Osteocyte (in vitro differentiated cells): ENCODE results near the gene CSMD2. TPM values are rescaled to one million over a fixed set of nuclear protein-coding genes. Genes with fewer than 3 reads are reported as not detected.

ENCODE experiments used
- DNase-seq: peaks from one replicate; pipeline ENCODE4 v3.0.0; 2021; ENCODE audit warnings: mixed read lengths; ENCODE audit not compliant: unreplicated experiment; ENCODE audit errors: extremely low spot score
- H3K27ac Mint-ChIP-seq: one replicate; pipeline ENCODE4 v1.8.0; 2021; ENCODE audit warnings: mild to moderate bottlenecking, mixed read lengths; ENCODE audit not compliant: unreplicated experiment
- H3K27me3 Mint-ChIP-seq: one replicate; pipeline ENCODE4 v1.8.0; 2021; ENCODE audit warnings: mixed read lengths; ENCODE audit not compliant: unreplicated experiment
- H3K36me3 Mint-ChIP-seq: one replicate; pipeline ENCODE4 v1.8.0; 2021; ENCODE audit warnings: mixed read lengths; ENCODE audit not compliant: unreplicated experiment
- H3K4me1 Mint-ChIP-seq: one replicate; pipeline ENCODE4 v1.8.0; 2021; ENCODE audit warnings: mixed read lengths; ENCODE audit not compliant: unreplicated experiment
- H3K4me3 Mint-ChIP-seq: one replicate; pipeline ENCODE4 v1.8.0; 2021; ENCODE audit warnings: mild to moderate bottlenecking, moderate library complexity, mixed read lengths; ENCODE audit not compliant: unreplicated experiment
- H3K9me3 Mint-ChIP-seq: one replicate; pipeline ENCODE4 v1.8.0; 2021; ENCODE audit warnings: mixed read lengths; ENCODE audit not compliant: unreplicated experiment
- CTCF ChIP-seq: fragments of 200-600 bp; sonication (generic); IDR thresholded peaks from 2 replicates; pipeline ENCODE4 v1.5.0; 2021; ENCODE audit warnings: antibody characterized with exemption, mild to moderate bottlenecking, moderate library complexity
- total RNA-seq: library from RNA; stranded (reverse); gene quantifications from 2 replicates; pipeline ENCODE4 v1.2.1, GENCODE V29; 2021

Gene CSMD2
- total RNA-seq, 1 donor from 2014 or later, result not detected

GRCh38 chr1:33946836-33947235 is 218.2 kb downstream of the CSMD2 start:
- no peak overlapping the region for H3K27ac Mint-ChIP-seq
- no peak for TF ChIP-seq CTCF
- H3K36me3 Mint-ChIP-seq, result no peaks in the 10 kb centered on the region
- H3K27me3 Mint-ChIP-seq, result no peaks in the 10 kb centered on the region
- DNase-seq, result no peak
- peaks cover 20% of the 10 kb centered on the region for H3K4me1 Mint-ChIP-seq
- H3K9me3 Mint-ChIP-seq, result no peaks in the 10 kb centered on the region
- H3K4me3 Mint-ChIP-seq, result no peak overlapping the region

GRCh38 chr1:33944846-33945245 is 220.2 kb downstream of the CSMD2 start:
- TF ChIP-seq CTCF, result no peak
- peaks cover 20% of the 10 kb centered on the region for H3K4me1 Mint-ChIP-seq
- no peak overlapping the region for H3K27ac Mint-ChIP-seq
- DNase-seq, result no peak
- no peak overlapping the region for H3K4me3 Mint-ChIP-seq
- peaks cover 3% of the 10 kb centered on the region for H3K9me3 Mint-ChIP-seq
- H3K27me3 Mint-ChIP-seq, result no peaks in the 10 kb centered on the region
- H3K36me3 Mint-ChIP-seq, result no peaks in the 10 kb centered on the region

DNA sequence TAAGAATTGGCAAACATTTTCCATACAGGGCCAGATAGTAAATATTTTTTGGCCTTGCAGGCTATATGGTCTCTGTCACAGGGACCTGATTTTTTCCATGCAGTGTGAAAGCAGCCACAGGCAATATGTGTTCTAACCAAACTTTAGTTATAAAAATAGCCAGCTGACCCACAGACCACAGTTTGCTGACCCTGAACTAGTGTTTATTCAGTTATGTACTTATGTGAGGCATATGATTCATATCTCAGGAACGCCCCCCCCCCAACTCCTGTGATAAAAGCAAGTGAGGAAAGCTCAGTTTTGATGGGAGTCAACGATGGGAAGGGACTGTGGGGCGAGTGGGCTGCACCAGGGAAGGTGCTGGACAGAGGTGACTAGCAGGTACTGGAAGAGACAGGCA is 221.1 kb downstream of the CSMD2 start:
- Mint-ChIP-seq H3K27ac (no peak overlapping the region), H3K27me3 (no peaks in the 10 kb centered on the region), H3K4me1 (peaks cover 20% of the 10 kb centered on the region), H3K9me3 (peaks cover 8% of the 10 kb centered on the region), H3K4me3 (peak overlapping the region; percentile 24), H3K36me3 (no peaks in the 10 kb centered on the region)
- DNase-seq, result no peak
- TF ChIP-seq CTCF, result no peak

GRCh38 chr1:33932871-33933270 is 232.2 kb downstream of the CSMD2 start:
- no peak for DNase-seq
- no peak overlapping the region for H3K4me3 Mint-ChIP-seq
- no peak overlapping the region for H3K27ac Mint-ChIP-seq
- no peaks in the 10 kb centered on the region for H3K4me1 Mint-ChIP-seq
- no peaks in the 10 kb centered on the region for H3K36me3 Mint-ChIP-seq
- no peaks in the 10 kb centered on the region for H3K27me3 Mint-ChIP-seq
- H3K9me3 Mint-ChIP-seq, result peaks cover 20% of the 10 kb centered on the region
- no peak for TF ChIP-seq CTCF

- TF ChIP-seq CTCF, result no peak
- DNase-seq, result no peak
- H3K27me3 Mint-ChIP-seq, result no peaks in the 10 kb centered on the region
- H3K9me3 Mint-ChIP-seq, result peaks cover 12% of the 10 kb centered on the region
- H3K4me3 Mint-ChIP-seq, result no peak overlapping the region
- no peaks in the 10 kb centered on the region for H3K4me1 Mint-ChIP-seq
- H3K27ac Mint-ChIP-seq, result no peak overlapping the region
- H3K36me3 Mint-ChIP-seq, result no peaks in the 10 kb centered on the region
Measured at GRCh38 chr1:33931111-33931475, 233.9 kb downstream of the CSMD2 start.
